HG03135 (cell line): Measurements from ENCODE around the gene PLP2.
"Not testable (repeated sequence)": the region's sequence is repeated elsewhere in the genome, so short reads cannot be mapped to it uniquely, and the experiment has no call there.

Experiments used
- ATAC-seq: cut with Tn5 transposase; IDR thresholded peaks from one replicate; pipeline ENCODE4 v1.9.1; 2021; ENCODE audit warnings: mild to moderate bottlenecking, moderate library complexity; ENCODE audit not compliant: unreplicated experiment

PLP2 gene, protein sequence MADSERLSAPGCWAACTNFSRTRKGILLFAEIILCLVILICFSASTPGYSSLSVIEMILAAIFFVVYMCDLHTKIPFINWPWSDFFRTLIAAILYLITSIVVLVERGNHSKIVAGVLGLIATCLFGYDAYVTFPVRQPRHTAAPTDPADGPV

DNA sequence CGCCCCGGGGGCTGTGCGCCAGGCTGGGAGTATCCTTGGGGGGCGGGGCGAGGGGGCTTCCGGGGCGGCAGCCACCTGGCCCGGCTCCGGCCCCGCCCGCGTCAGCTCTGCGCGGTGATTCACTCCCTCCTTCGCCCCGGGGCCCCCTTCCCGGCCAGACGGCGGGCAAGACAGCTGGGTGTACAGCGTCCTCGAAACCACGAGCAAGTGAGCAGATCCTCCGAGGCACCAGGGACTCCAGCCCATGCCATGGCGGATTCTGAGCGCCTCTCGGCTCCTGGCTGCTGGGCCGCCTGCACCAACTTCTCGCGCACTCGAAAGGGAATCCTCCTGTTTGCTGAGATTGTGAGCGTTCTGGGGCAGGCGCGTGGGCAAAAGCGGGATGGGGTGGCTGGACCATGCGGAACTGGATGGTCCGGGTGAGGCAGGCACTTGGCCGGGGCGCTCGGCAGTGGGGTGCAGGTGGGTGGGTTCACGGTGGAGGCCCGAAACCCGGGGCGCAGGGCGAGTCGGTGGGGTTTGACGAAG lies at the start of gene PLP2:
PLP2 (plus strand) TSS at position 147 of the 528 bp plus-strand sequence; CDS start at position 250, 103 bp downstream.
- no peak for ATAC-seq

DNA sequence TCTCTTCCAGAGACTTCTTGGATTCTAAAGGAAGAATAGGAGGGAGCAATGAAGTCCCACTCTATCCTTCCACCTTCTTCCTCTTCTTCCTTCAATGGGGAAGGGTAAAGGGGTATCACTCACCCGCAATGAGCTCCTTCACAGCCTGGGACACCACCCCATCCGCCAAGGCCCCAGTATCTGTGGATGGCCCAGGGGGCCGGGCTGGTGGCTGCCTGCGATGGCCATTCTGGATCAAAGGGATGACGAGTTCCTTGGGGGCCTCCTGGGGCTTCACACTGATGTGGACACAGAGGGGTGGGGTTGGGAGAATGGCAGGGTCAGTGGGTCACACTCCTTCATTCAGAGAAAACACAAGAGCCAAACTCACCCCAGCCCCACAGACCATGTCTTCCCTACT lies 49.2 kb upstream of the PLP2 start:
- no peak for ATAC-seq

- ATAC-seq: not testable (repeated sequence)
Measured at GRCh38 chrX:49127742-49128258, 43.9 kb upstream of the PLP2 start.

DNA sequence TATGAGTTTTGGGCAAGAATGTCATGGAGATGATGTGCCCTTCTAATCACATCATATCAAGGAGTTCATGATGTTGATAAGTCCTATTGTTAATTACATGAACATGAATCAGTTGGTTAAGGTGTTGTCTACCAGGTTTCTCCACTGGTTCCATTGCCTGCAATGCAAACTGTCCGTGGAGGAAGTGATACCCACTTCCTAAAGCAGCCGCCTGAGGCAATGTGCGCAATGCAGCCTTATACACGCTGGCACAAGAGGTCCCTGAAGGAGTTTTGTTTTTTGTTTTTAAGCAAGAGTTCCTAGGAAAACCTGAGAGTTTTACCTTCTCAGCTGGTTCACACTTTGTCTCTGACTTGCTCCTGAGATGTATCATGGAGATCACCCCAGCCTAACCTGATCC lies 42.3 kb upstream of the PLP2 start:
- ATAC-seq: no peak

DNA sequence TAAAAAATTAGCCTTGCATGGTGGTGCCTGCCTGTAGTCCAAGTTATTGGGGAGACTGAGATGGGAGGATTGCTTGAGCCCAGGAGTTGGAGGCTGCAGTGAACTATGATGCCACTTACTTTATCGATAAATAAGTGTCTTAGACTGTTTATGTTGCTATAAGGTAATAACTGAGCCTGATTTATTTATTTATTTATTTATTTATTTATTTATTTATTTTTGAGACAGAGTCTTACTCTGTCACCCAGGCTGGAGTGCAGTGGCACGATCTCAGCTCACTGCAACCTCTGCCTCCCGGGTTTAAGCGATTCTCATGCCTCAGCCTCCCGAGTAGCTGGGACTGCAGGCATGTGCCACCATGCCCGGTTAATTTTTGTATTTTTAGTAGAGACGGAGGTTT lies 39.4 kb upstream of the PLP2 start:
- not testable (repeated sequence) for ATAC-seq

DNA sequence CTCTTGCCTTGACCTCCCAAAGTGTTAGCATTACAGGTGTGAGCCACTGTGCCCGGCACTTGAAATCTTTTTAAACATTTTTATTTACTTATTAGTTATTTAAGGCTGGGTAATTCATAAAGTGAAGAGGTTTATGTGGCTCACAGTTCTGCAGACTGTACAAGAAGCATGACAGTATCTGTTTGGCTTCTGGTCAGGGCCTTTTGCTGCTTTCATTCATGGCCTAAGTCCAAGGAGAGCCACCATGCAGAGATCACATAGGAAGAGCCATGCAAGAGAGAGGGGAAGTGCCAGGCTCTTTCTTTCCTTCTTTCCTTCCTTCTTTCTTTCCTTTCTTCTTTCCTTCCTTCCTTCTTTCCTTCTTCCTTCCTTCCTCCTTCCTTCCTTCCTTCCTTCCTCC lies 37.9 kb upstream of the PLP2 start:
- no peak for ATAC-seq

- no peak for ATAC-seq
Measured at GRCh38 chrX:49137492-49137891, 34.2 kb upstream of the PLP2 start.

- ATAC-seq: no peak
Measured at GRCh38 chrX:49139713-49140112, 32.0 kb upstream of the PLP2 start.

DNA sequence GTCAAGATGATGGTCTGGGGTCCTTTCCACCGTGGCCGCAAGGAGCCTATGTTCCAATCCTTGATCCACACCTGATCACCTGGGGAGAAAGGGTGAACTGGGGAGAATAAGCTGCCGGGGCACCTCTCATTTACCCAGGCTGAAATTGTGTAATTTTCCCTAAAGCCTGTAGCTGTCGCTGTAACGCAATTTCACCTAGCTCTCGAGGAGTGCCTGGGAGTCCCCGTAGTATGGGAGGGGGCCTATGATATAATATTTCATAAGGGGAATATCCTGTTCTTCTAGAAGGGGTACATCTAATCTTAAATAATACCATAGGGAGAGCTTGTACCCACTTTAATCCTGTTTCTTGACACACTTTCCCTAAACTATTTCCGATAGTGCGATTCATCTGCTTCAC lies 29.4 kb upstream of the PLP2 start:
- ATAC-seq: not testable (repeated sequence)

- not testable (repeated sequence) for ATAC-seq
Measured at GRCh38 chrX:49143154-49143553, 28.5 kb upstream of the PLP2 start.

DNA sequence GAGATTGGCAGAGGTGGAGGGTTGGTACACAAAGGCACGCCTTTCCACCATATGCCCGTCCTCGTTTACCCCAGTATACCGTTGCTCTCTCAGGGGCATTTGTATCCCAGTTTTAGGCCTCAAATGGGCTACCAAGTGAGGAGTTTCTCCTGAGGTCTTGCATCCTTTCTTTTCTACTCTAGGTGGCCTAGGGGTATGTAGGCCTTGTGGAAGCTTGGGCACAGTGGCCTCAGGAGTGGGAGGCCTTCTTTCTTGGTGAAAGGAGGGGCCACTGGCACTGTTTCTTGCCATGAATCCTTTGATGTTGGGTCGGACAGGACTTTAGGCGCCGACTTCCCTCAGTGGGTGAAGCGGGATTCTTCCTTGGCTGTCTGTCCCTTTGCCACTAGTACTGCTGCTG lies 24.4 kb upstream of the PLP2 start:
- ATAC-seq: no peak

- no peak for ATAC-seq
Measured at GRCh38 chrX:49147936-49148335, 23.8 kb upstream of the PLP2 start.

DNA sequence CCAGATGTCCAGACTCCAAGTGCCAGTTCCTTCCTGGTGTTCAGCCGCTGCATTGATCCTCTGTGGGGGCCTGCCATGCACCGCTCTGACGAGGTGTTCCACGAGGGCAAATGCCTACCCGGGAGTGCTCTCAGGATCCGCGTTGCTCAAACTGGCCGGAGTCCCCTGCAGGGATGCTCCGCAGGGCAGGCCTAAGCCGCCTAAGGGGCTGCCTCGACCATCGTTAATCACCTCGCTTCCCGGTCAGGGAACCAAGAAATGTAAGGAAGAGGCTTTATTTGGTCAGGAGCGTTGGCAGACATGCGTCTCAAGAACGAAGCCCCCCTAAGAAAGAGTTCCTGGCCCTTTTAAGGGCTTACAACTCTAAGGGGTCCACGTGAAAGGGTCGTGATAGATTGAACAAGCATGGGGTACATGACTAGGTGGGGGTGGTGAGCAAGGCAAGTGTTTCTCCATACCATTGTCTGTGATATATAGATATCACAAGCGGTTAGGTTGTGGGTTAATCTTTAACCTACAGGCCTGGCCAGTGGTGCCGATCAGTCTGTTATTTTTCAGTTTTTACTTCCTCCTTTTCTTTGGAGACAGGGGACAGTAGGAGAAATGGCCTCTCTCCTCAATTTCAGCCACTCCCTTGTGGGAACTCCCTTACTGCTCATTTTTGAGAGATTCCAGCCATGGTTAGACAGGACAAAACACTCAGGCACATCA lies 23.2 kb upstream of the PLP2 start:
- not testable (repeated sequence) for ATAC-seq

- ATAC-seq: not testable (repeated sequence)
Measured at GRCh38 chrX:49149291-49149690, 22.4 kb upstream of the PLP2 start.

DNA sequence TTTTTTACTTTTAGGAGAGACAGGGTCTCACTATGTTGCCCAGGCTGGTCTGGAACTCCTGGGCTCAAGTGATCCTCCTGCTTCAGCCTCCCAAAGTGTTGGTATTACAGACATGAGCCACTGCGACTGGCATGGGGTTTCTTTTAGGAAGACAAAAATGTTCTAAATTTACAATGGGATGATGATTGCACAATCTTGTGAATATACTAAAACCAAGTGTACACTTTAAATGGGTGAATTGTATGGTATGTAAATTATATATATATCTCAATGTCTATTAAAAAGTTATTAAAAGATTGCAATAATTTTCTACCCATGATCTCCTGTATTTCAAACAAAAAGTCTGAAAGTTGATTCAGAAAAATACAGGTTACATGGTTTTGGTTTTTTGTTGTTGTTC lies 18.2 kb upstream of the PLP2 start:
- no peak for ATAC-seq

DNA sequence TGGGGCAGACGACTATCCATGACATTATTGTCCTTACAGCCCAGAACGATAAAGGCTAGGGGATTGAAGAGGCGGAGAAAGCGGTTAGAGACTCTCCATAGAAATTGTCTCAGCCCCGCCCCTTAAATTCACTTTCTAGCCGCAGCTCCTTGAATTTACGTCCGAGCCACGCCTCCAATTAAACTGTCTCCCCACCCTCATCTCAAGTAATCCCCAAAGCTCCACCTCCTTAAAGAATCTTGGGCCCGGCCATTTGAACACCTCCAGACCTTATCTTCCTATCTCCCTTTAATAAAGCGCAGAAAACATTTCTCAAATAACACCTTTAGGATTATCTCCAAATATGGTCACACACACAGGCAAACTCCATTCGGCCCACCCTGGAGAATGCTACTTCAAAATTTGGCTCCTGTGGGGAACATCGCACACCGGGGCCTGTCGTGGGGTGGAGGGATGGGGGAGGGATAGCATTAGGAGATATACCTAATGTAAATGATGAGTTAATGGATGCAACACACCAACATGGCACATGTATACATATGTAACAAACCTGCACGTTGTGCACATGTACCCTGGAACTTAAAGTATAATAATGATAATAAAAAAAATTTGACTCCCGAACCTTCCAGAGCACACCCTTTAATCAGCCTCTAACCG lies 16.3 kb upstream of the PLP2 start:
- ATAC-seq: no peak

DNA sequence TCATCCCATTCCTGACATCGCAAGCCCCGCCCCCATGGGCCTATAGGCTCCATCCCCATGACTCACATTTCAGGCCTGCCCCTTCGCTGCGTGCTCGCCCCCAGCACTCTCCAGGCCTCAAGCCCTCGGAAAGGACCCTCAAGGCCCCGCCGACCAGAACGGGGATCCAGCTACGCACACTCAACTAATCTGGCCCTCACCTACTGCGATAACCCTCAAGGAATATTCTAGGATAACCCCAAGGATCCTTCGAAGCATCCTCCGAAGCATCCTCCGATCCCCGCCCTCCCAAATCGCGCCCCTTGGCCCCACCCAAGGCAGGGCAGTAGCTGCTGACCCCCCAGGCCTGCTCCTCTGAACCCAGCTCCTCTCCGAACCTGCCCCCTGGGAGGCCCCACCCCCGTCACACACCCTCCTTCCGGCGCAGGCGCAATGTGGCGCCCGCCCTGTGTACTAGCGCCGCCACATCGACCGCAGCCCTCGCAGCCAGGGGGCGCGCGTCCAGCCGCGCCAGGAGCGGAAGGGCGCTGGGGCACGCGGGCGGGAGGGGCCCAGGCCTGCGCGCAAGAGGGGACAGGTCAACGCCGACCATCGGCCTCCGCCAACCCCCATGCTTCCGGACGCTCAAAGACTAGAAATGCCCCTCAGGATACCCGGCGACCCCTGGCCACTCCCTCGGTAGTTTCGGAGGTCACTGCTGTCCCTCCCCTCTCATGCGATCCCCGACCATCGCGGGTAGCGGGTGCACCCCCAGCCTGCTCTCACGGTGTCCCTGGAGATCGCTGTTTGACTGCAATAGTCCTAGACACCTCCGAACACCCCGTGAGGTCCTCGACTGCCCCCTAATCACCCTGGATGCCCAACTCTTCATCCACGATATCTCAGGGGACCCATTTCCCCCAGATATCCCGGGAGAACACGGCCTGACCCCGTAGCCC lies 15.5 kb upstream of the PLP2 start:
- peak; percentile 86 for ATAC-seq

- ATAC-seq: no peak
Measured at GRCh38 chrX:49157194-49157593, 14.5 kb upstream of the PLP2 start.

GRCh38 chrX:49160908-49161307 lies 10.8 kb upstream of the PLP2 start:
- no peak for ATAC-seq

DNA sequence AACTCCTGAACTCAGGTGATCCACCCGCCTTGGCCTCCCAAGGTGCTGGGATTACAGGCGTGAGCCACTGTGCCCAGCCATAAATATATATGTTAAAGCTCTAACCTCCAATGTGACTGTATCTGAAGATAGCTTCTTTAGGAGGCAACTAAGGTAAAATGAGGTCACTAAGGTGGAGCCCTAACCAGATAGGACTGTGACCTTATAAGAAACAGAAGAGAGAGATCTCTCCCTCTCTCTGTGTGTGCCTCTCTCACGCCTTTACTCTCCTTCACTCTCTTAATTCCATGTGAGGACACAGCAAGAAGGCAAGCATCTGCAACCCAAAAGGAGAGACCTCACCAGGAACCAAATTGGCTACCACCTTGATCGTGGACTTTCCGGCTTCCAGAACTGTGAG lies 10.1 kb upstream of the PLP2 start:
- ATAC-seq: no peak

GRCh38 chrX:49162620-49163019 lies 9.1 kb upstream of the PLP2 start, which contains the start of gene MAGIX:
Gene MAGIX, plus strand, starts transcription at chrX:49162758. Its CDS starts 132 bp downstream, at chrX:49162890.
- ATAC-seq: no peak
